Peyer's patch (tissue), 4 donors: ENCODE data around the gene MAP3K9.

ENCODE experiments used
- CTCF ChIP-seq, 6 experiments: fragments of 450-650 bp in 4 of 6; fragments of 200-600 bp in 2 of 6; sonication (generic) in 1 of 6; IDR thresholded peaks; one replicate each; pipeline ENCODE4 v1.5.1; 2017 to 2019; ENCODE audit warnings: antibody characterized with exemption in 6 of 6, mild to moderate bottlenecking in 3 of 6, moderate library complexity in 1 of 6
- POLR2A ChIP-seq, 2 donors: fragments of 450-650 bp; IDR thresholded peaks; one replicate each; pipeline ENCODE4 v1.5.1; 2017; ENCODE audit warnings: antibody characterized with exemption in 2 of 2, mild to moderate bottlenecking in 2 of 2, moderate library complexity in 2 of 2

DNA sequence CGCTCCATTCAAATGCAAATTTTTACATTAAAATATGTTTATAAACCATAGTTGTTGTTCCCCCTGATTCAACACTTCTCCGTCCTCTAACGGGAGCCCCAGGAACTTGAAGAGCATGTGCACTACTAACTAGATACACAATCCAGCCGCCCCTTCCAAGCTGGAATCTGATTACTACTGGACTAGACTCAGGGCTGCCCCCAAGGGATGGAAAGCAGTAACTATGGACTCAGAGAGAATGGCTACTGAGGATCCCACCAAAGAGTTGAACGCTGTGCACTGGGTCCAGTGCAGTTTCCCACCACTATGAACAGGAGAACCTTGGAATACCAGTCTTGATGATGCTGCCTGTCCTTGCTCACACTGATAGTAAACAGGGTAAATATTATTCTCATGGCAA lies 49.3 kb upstream of the MAP3K9 start:
- TF ChIP-seq CTCF (IDR thresholded peaks at IDR 0.05) (peak in 2 of 6 experiments; percentile 15 to 19), POLR2A (IDR thresholded peaks at IDR 0.05) (no peak)
